H54 (cell line): Measurements from ENCODE around the gene MOB3C.

Experiments used
- DNase-seq: peaks from one replicate; pipeline ENCODE4 v3.0.0; 2011; ENCODE audit warnings: low spot score, mixed read lengths; ENCODE audit not compliant: insufficient read length
- FAIRE-seq: peaks from 3 replicates; lab custom pipeline; 2011; peaks lifted over from hg19 to GRCh38; lab: Jason Lieb, UNC
- POLR2A ChIP-seq: IDR thresholded peaks from 2 replicates; pipeline ENCODE4 v1.6.1; 2011; ENCODE audit warnings: low read depth, mild to moderate bottlenecking, low read length

Gene MOB3C

GRCh38 chr1:46649764-46650163, 33.2 kb upstream of the MOB3C start:
- FAIRE-seq (no peak), DNase-seq (no peak)
- no peak for TF ChIP-seq POLR2A

- DNase-seq, result no peak
- TF ChIP-seq POLR2A, result no peak
- FAIRE-seq, result peak; percentile 53
Measured at GRCh38 chr1:46647611-46648010, 31.0 kb upstream of the MOB3C start.

- DNase-seq (no peak), FAIRE-seq (peak; percentile 89)
- no peak for TF ChIP-seq POLR2A
Measured at GRCh38 chr1:46646844-46647243, 30.2 kb upstream of the MOB3C start.

GRCh38 chr1:46646331-46646730, 29.7 kb upstream of the MOB3C start:
- DNase-seq, result no peak
- TF ChIP-seq POLR2A, result no peak
- FAIRE-seq, result no peak

- FAIRE-seq (no peak), DNase-seq (no peak)
- no peak for TF ChIP-seq POLR2A
Measured at GRCh38 chr1:46645815-46646214, 29.2 kb upstream of the MOB3C start.

- no peak for TF ChIP-seq POLR2A
- DNase-seq (peak; percentile 52), FAIRE-seq (peak; percentile 100)
Measured at GRCh38 chr1:46643368-46643775, 26.8 kb upstream of the MOB3C start.

GRCh38 chr1:46642115-46642680, 25.6 kb upstream of the MOB3C start:
- FAIRE-seq (no peak), DNase-seq (no peak)

GRCh38 chr1:46639547-46639946, 22.9 kb upstream of the MOB3C start:
- DNase-seq, result no peak
- TF ChIP-seq POLR2A, result no peak
- FAIRE-seq, result no peak

More at GRCh38 chr1:46642115-46642680, 25.6 kb upstream of the MOB3C start:
- TF ChIP-seq POLR2A, result no peak

GRCh38 chr1:46638921-46639320, 22.3 kb upstream of the MOB3C start:
- TF ChIP-seq POLR2A, result no peak
- FAIRE-seq (no peak), DNase-seq (no peak)

GRCh38 chr1:46637444-46638083, 21.0 kb upstream of the MOB3C start:
- FAIRE-seq, result no peak
- no peak for TF ChIP-seq POLR2A
- DNase-seq, result no peak

- FAIRE-seq (no peak), DNase-seq (no peak)
- TF ChIP-seq POLR2A, result no peak
Measured at GRCh38 chr1:46635205-46635604, 18.6 kb upstream of the MOB3C start.

- DNase-seq (no peak), FAIRE-seq (no peak)
- TF ChIP-seq POLR2A, result no peak
Measured at GRCh38 chr1:46630719-46631118, 14.1 kb upstream of the MOB3C start.

- TF ChIP-seq POLR2A, result no peak
- no peak for FAIRE-seq
Measured at GRCh38 chr1:46623743-46624644, 7.4 kb upstream of the MOB3C start.

GRCh38 chr1:46622344-46622743, 5.7 kb upstream of the MOB3C start:
- DNase-seq (no peak), FAIRE-seq (peak; percentile 75)
- no peak for TF ChIP-seq POLR2A

More at GRCh38 chr1:46623743-46624644, 7.4 kb upstream of the MOB3C start:
- DNase-seq, result no peak
